Mammary epithelial cell (primary cell): ENCODE measurements around the gene USE1.

Experiments used
- CTCF ChIP-seq, 2 donors: IDR thresholded peaks in 1 of 2; conservative IDR thresholded peaks in 1 of 2; 2 replicates each; pipeline ENCODE4 v1.5.1; 2011 to 2012; ENCODE audit warnings: inconsistent platforms in 2 of 2, low read length in 2 of 2, mild to moderate bottlenecking in 2 of 2, control low read depth in 1 of 2, low read depth in 1 of 2; ENCODE audit not compliant: insufficient read depth in 1 of 2; ENCODE audit errors: extremely low read depth in 1 of 2
- EZH2 ChIP-seq: IDR thresholded peaks from 2 replicates; pipeline ENCODE4 v1.6.1; 2012; ENCODE audit warnings: low read length, inconsistent platforms, borderline replicate concordance

DNA sequence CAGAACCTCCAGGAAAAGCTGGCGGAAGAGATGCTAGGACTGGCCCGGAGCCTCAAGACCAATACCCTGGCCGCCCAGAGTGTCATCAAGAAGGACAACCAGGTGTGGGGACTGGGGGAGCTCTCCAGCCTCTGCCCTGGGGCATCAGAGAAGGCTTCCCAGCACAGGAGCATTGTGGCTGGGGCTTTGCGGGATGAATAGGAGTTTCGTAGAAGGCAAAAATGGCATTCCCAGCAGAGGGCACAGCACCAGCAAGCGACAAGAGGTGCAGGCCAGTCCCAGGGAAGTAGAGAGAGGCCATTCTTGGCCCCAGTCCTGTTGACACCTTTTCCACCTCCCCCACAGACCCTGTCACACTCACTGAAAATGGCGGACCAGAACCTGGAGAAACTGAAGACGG is 4.1 kb downstream of the USE1 start:
- TF ChIP-seq CTCF (conservative IDR thresholded peaks at IDR 0.05 in 1 of 2, IDR thresholded peaks at IDR 0.05 in 1 of 2; ENCODE audit: extremely low read depth in 1 of 2, insufficient read depth in 1 of 2, low read depth in 1 of 2, low read length in 2 of 2) (no peak), EZH2 (no peak)
